Left lung (tissue), 14 donors: ENCODE measurements around the gene SOX13. TPM values are rescaled to one million over a fixed set of nuclear protein-coding genes. Genes with fewer than 3 reads are reported as not detected.

Source experiments
- ATAC-seq: fragments of 200-7000 bp; cut with Tn5 transposase; one replicate; pipeline ENCODE4 v1.9.1; 2020; ENCODE audit warnings: moderate library complexity
- DNase-seq, 4 donors: peaks; one replicate each; pipeline ENCODE4 v3.0.0-alpha.2; 2013 to 2020
- H3K27ac ChIP-seq, 2 donors: fragments of 200-600 bp; sonication (generic) in 1 of 2; one replicate each; pipeline versions ENCODE4 v1.5.0 to v1.8.0; 2020 to 2021
- H3K27me3 ChIP-seq, 2 donors: fragments of 200-600 bp; sonication (generic) in 1 of 2; one replicate each; pipeline versions ENCODE4 v1.5.0 to v1.8.0; 2020 to 2021
- H3K36me3 ChIP-seq, 2 donors: fragments of 200-600 bp; sonication (generic) in 1 of 2; one replicate each; pipeline versions ENCODE4 v1.5.0 to v1.8.0; 2020 to 2021
- H3K4me1 ChIP-seq, 2 donors: fragments of 200-600 bp; one replicate each; pipeline ENCODE4 v1.8.0; 2021
- H3K4me3 ChIP-seq, 2 donors: fragments of 200-600 bp; sonication (generic) in 1 of 2; one replicate each; pipeline versions ENCODE4 v1.5.0 to v1.8.0; 2020 to 2021; ENCODE audit warnings: mild to moderate bottlenecking in 1 of 2
- H3K9me3 ChIP-seq, 2 donors: fragments of 200-600 bp; sonication (generic) in 1 of 2; one replicate each; pipeline versions ENCODE4 v1.5.0 to v1.8.0; 2020 to 2021
- intact Hi-C, 2 donors: fragments of 100-400 bp; cut with DNase I; formaldehyde crosslinking; loops; one replicate each; pipeline versions ENCODE4 v1.11.2 to v1.14.2; 2022
- long read RNA-seq, 12 donors: library from polyadenylated mRNA in 2 of 12; unstranded in 2 of 12; transcript quantifications; one replicate each; pipeline ENCODE4 v2.0.0 and lab custom pipeline, GENCODE V29; 2019 to 2026
- polyA plus RNA-seq, 6 donors: library from polyadenylated mRNA; unstranded; fragments of 120-200 nt; gene quantifications; one replicate each; pipeline ENCODE4 v1.2.1, GENCODE V29; 2013; ENCODE audit not compliant: insufficient read length in 6 of 6
- total RNA-seq, 2 donors: library from RNA; stranded (reverse); fragmentation: NEBNext Ultra II Directional; extraction: Animal tissue kit (Norgen Biotek cat#: 25700); gene quantifications; one replicate each; pipeline ENCODE4 v1.2.1, GENCODE V29; 2021
- TF ChIP-seq, protein P1 (sequence below), 2 donors: fragments of 200-600 bp; sonication (generic) in 1 of 2; IDR thresholded peaks; one replicate each; pipeline versions ENCODE4 v1.5.0 to v1.8.0; 2021; ENCODE audit warnings: antibody characterized with exemption in 2 of 2
- donor health status: DM: no; HTN: yes; CAD: no.
- donor health status: DM: no; HTN: no; CAD: no.

The SOX13 gene
- total RNA-seq = 10 to 100 TPM; 41.7 to 45.0 TPM
- 10 to 100 TPM; 45.4 to 62.8 (median 50.2) TPM for polyA plus RNA-seq
- long read RNA-seq, donor 1, transcript SOX13-202 (7 exons, 3,525 nt) = major isoform, 5 of 14 reads
- long read RNA-seq, donor 1, partial matches to known transcripts = 0 of 14 reads
- long read RNA-seq, donor 1, other reads (novel, unspliced or antisense) = 8 of 14 reads
- long read RNA-seq, donor 2, transcript SOX13-202 (7 exons, 3,525 nt) = major isoform, 5 of 28 reads
- long read RNA-seq, donor 2, partial matches to known transcripts = 22 of 28 reads
- long read RNA-seq, donor 2, other reads (novel, unspliced or antisense) = 0 of 28 reads
- long read RNA-seq, donor 3, partial matches to known transcripts = 0 of 4 reads
- long read RNA-seq, donor 3, other reads (novel, unspliced or antisense) = 0 of 4 reads
- long read RNA-seq, donor 4, partial matches to known transcripts = 0 of 2 reads
- long read RNA-seq, donor 4, other reads (novel, unspliced or antisense) = 2 of 2 reads
- long read RNA-seq, donor 5, partial matches to known transcripts = 0 of 2 reads
- long read RNA-seq, donor 5, other reads (novel, unspliced or antisense) = 0 of 2 reads
- long read RNA-seq, donor 6, partial matches to known transcripts = 0 of 1 reads
- long read RNA-seq, donor 6, other reads (novel, unspliced or antisense) = 0 of 1 reads
- long read RNA-seq, donor 7, partial matches to known transcripts = 7 of 8 reads
- long read RNA-seq, donor 7, other reads (novel, unspliced or antisense) = 0 of 8 reads
- long read RNA-seq, donor 8, partial matches to known transcripts = 0 of 2 reads
- long read RNA-seq, donor 8, other reads (novel, unspliced or antisense) = 0 of 2 reads
- long read RNA-seq, donor 9 = 0 reads
- long read RNA-seq, donor 10 = 0 reads
- long read RNA-seq, donor 11, partial matches to known transcripts = 0 of 9 reads
- long read RNA-seq, donor 11, other reads (novel, unspliced or antisense) = 5 of 9 reads
- long read RNA-seq, donor 12, partial matches to known transcripts = 0 of 4 reads
- long read RNA-seq, donor 12, other reads (novel, unspliced or antisense) = 0 of 4 reads

DNA sequence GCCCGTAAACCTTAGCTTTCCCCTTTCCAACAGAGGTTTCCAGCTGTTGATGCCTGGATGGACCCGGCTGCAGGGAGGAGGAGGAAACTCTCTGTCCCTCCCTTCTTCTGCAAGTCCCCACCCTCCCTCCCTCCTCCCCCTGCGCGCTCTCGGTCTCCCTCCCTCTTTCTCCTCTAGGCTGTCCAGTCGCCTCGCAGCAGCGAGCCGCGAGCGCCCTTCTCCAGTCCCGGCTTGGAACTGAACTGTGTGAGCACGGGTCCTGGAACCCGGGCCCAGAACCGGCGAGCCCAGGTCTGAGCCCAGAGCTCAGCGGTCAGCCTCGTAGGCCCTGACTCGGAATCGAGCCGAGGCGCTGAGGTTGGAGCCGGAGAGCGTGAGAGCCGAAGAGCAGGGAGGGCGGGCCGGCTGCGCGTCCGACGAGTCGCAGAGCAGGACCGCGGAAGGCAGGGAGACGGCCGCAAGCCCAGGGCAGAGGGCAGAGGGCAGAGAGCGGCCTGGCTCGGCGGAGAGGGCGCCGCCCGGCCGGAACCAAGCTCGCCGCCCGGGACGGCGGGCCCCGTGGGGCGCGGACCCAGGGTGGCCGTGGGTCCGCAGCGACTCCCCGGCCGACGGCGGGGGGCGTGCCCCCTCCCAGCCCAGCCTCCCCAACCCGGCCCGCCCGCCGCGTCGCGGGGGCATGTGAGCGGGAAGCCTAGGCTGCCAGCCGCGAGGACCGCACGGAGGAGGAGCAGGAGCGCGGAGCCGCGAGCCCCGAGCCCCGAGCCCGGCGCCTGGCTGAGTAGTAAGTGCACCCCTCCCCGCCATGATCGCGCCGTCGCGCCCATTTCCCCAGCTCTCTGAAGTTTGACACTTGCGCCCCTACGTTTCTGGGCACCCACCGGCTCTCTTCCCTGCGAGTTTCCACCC is at the start of gene SOX13:
TSS of gene SOX13 (plus strand) at position 185 of the 906 bp plus-strand sequence. CDS start 39,801 bp downstream, outside the sequence.
- no peaks in the 10 kb centered on the region for H3K9me3 ChIP-seq
- peak within 1 kb of the TSS; percentile 65 to 66 for H3K4me3 ChIP-seq
- H3K27me3 ChIP-seq = peaks cover 0 to 64% of the 10 kb centered on the region in 2 donors
- TF ChIP-seq, protein P1, sequence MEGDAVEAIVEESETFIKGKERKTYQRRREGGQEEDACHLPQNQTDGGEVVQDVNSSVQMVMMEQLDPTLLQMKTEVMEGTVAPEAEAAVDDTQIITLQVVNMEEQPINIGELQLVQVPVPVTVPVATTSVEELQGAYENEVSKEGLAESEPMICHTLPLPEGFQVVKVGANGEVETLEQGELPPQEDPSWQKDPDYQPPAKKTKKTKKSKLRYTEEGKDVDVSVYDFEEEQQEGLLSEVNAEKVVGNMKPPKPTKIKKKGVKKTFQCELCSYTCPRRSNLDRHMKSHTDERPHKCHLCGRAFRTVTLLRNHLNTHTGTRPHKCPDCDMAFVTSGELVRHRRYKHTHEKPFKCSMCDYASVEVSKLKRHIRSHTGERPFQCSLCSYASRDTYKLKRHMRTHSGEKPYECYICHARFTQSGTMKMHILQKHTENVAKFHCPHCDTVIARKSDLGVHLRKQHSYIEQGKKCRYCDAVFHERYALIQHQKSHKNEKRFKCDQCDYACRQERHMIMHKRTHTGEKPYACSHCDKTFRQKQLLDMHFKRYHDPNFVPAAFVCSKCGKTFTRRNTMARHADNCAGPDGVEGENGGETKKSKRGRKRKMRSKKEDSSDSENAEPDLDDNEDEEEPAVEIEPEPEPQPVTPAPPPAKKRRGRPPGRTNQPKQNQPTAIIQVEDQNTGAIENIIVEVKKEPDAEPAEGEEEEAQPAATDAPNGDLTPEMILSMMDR (IDR thresholded peaks at IDR 0.05) = no peak
- H3K4me1 ChIP-seq = peaks cover 22 to 41% of the 10 kb centered on the region in 2 donors
- peak; percentile 85 to 96 (median 90) for DNase-seq
- no peaks in the 10 kb centered on the region for H3K36me3 ChIP-seq
- intact Hi-C loops = loop anchor here in 1 of 2 donors (10.0 kb wide), 1 partner anchor 52 kb away; no protein-coding TSS in a partner anchor
- ATAC-seq = peak; percentile 85
- peak within 1 kb of the TSS; percentile 78 to 86 for H3K27ac ChIP-seq

DNA sequence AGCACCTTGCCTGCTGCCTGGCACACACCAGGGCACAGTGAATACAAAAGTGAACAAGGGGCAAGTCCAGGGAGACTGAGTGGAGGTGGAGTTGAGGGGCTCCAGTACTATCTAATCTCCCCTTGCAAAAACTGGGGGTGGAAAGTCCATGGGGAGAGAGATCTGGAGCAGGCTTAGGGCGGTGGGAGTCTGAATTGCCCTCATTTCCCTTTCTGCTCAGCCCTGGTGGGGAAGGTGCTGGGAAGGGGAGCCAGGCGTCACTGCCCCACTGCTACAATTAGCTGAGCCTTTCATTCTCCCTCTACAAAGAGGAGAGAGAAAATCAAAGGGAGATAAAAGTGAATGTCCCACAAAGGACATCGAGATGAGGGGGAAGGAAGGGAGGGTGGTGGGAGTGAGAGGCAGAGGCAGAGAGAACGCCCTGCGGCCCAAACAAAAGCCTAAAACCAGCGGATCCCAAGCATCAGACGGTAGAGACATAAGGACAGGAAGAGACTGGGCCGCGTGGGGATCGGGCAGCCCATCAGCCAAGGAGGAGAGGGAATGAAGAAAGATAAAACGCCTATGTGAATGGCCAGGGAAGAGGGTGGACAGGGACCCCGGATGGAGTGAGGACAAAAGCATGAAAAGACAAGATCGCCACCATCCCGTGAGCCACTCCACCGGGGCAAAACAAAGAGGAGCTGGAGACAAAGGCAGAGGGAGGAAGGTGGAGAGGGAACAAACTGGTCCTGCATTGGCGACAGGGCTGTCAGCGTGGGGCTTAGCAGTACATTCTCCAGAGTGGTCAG is 46.8 kb upstream of the SOX13 start:
- Histone ChIP-seq H3K4me1 (no peaks in the 10 kb centered on the region), H3K27me3 (no peaks in the 10 kb centered on the region), H3K27ac (no peak overlapping the region), H3K9me3 (no peaks in the 10 kb centered on the region), H3K36me3 (no peaks in the 10 kb centered on the region), H3K4me3 (no peak overlapping the region)
- intact Hi-C loops = no loop called here
- DNase-seq = no peak
- TF ChIP-seq, protein P1 (IDR thresholded peaks at IDR 0.05) = no peak
- no peak for ATAC-seq

DNA sequence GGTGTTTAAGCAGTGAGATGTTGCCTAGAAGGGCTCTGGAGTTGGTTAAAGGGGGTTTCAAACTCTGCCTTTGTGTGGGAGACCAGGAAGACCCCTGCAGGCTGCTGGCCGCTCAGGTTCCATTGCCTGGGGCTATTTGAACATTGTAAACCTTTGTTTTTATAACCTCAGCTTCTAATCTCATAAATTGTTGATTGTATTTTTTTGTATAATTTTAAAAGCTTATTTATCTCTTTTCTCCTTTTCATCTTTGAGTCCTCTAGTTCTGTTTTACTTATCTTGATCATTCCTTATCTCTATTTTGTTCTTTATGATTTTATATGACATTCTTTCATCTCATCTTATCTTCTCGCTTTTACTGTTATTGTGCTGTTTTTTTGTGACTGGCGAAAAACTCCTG is 45.5 kb upstream of the SOX13 start:
- no peaks in the 10 kb centered on the region for H3K36me3 ChIP-seq

DNA sequence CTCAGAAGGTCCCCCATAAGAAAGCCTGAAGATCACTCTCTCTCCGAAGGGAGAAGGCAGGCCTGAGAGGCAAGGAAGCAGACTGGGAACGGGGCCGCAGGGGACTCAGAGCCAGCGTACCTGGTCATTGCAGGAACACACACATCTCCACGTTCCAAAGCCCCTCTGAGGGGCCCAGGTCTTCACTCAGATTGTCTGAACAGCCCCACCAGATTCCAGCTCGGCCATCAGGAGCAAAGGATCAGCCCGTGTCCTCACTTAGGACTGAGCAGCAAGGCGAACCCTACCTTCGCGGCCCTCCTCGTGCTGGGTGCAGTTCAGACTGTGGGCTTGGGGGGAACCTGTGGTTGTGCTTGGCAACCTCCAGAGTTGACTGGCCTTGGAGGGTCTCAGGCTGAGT is 43.9 kb upstream of the SOX13 start:
- ATAC-seq (no peak), DNase-seq (peak in 1 of 4 donors; percentile 45)
- no peak overlapping the region for H3K27ac ChIP-seq
- no peaks in the 10 kb centered on the region for H3K36me3 ChIP-seq
- H3K9me3 ChIP-seq = no peaks in the 10 kb centered on the region
- TF ChIP-seq, protein P1 (IDR thresholded peaks at IDR 0.05) = no peak
- H3K27me3 ChIP-seq = no peaks in the 10 kb centered on the region
- H3K4me3 ChIP-seq = no peak overlapping the region
- H3K4me1 ChIP-seq = no peaks in the 10 kb centered on the region
- intact Hi-C loops = no loop called here

More for the DNA sequence above, 45.5 kb upstream of the SOX13 start:
- H3K9me3 ChIP-seq = no peaks in the 10 kb centered on the region
- TF ChIP-seq, protein P1 (IDR thresholded peaks at IDR 0.05) = no peak
- H3K4me3 ChIP-seq = no peak overlapping the region
- H3K27ac ChIP-seq = no peak overlapping the region
- H3K27me3 ChIP-seq = no peaks in the 10 kb centered on the region
- DNase-seq (no peak), ATAC-seq (no peak)
- H3K4me1 ChIP-seq = no peaks in the 10 kb centered on the region
- intact Hi-C loops = no loop called here
